Measurements from ENCODE around the gene CRYL1.

CRYL1 gene

DNA sequence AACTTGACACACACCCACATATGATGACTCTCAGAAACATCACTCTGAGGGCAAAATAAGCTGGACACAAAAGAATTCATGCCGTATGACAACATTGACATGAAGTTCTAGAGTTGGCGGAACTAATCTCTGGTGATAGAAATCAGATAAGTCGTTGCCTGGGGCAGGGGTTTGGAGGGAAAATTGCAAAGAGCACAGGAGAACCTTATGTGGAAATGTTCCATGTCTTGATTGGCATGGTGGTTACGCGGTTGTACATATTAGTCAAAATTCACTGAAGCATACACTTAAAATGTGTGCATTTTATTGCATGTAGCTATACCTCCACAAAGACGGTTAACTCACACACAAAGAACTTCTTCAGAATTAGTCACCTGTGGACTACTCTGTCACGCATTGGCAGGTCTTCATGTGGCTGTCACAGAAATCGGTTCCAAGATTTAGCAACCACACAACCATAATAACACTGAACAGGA, 155.7 kb downstream of the CRYL1 start:
- Histone ChIP-seq H3K36me3 (ENCODE audit: insufficient read depth, low read length) (no peaks in the 10 kb centered on the region), H2AFZ (ENCODE audit: low read depth, low read length) (no peak overlapping the region), H3K9me3 (ENCODE audit: low read length) (no peaks in the 10 kb centered on the region), H3K4me3 (ENCODE audit: low read length) (no peak overlapping the region), H3K4me1 (ENCODE audit: insufficient read depth, low read length) (no peaks in the 10 kb centered on the region), H3K27me3 (ENCODE audit: insufficient read depth, low read length) (peaks cover under 1% of the 10 kb centered on the region)

DNA sequence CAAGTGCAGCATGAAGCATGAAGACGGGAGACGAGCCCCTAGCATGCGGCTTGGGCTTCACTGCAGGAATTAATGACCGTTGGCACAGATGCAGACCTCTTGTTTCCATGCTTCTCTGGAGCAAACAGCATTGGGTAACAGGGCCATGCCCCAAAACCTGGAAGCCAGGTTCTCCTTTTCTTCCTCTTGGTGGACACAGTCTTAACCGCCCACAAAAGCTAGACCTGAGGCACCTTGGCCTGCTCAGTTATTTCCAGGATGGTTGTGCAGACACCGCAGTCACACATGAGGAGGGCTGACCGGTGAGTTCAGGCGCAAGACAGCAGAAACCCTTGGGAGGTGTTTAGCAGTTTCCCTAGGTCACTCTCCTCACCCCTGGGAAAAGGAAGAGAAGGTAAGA, 159.6 kb downstream of the CRYL1 start:
- H3K36me3 ChIP-seq (ENCODE audit: insufficient read depth, low read length), result no peaks in the 10 kb centered on the region
- H3K9me3 ChIP-seq (ENCODE audit: low read length), result no peaks in the 10 kb centered on the region
- H3K4me3 ChIP-seq (ENCODE audit: low read length), result no peak overlapping the region
- H3K4me1 ChIP-seq (ENCODE audit: insufficient read depth, low read length), result no peaks in the 10 kb centered on the region
- H2AFZ ChIP-seq (ENCODE audit: low read depth, low read length), result no peak overlapping the region
- peaks cover 6% of the 10 kb centered on the region for H3K27me3 ChIP-seq (ENCODE audit: insufficient read depth, low read length)

DNA sequence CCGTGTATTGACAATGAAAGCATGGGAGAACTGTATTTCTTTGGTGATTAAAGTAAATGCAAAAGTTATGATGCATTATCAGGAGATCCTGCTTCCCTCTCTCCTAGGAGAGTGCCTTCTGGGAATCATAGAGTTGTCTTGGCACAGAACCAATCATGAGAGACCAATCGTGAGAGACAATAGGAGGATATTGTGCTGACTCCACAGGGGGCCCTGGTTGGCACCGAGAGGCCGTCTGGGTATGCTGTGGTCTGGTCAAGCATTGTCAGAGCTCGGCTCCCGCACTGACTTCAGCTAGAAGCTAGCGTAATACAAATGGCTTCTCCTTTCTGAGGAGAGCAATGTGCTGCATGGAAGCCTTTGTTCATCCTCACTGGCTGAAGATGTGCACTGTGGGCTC, 162.1 kb downstream of the CRYL1 start:
- Histone ChIP-seq H3K4me1 (ENCODE audit: insufficient read depth, low read length) (no peaks in the 10 kb centered on the region), H3K4me3 (ENCODE audit: low read length) (no peak overlapping the region), H3K36me3 (ENCODE audit: insufficient read depth, low read length) (no peaks in the 10 kb centered on the region)

DNA sequence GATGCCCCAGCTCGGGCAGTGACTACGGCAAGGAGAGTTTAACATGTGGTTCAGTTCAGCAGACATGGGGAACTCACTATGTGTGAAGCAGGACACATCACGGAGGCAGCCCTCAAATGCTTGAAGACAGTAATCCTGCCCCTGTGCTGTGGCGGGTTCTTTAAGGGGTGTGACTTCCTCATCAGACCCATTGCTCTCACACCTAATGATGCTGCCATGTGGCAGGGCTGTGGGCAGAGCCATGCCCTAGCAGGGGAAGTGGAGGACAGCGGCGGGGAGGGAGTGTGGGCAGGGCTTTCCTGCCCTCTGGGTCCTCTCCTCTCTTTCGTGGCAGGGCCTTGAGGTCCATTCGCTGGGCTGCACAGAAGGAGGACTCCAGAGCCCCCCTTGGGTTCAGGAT, 162.5 kb downstream of the CRYL1 start:
- Histone ChIP-seq H3K9me3 (ENCODE audit: low read length) (no peaks in the 10 kb centered on the region), H3K4me3 (ENCODE audit: low read length) (no peak overlapping the region), H3K4me1 (ENCODE audit: insufficient read depth, low read length) (no peaks in the 10 kb centered on the region), H3K36me3 (ENCODE audit: insufficient read depth, low read length) (no peaks in the 10 kb centered on the region), H2AFZ (ENCODE audit: low read depth, low read length) (no peak overlapping the region), H3K27me3 (ENCODE audit: insufficient read depth, low read length) (peaks cover 6% of the 10 kb centered on the region)

More for the DNA sequence above, 162.1 kb downstream of the CRYL1 start:
- no peak overlapping the region for H2AFZ ChIP-seq (ENCODE audit: low read depth, low read length)
- no peaks in the 10 kb centered on the region for H3K9me3 ChIP-seq (ENCODE audit: low read length)
- peaks cover 6% of the 10 kb centered on the region for H3K27me3 ChIP-seq (ENCODE audit: insufficient read depth, low read length)

DNA sequence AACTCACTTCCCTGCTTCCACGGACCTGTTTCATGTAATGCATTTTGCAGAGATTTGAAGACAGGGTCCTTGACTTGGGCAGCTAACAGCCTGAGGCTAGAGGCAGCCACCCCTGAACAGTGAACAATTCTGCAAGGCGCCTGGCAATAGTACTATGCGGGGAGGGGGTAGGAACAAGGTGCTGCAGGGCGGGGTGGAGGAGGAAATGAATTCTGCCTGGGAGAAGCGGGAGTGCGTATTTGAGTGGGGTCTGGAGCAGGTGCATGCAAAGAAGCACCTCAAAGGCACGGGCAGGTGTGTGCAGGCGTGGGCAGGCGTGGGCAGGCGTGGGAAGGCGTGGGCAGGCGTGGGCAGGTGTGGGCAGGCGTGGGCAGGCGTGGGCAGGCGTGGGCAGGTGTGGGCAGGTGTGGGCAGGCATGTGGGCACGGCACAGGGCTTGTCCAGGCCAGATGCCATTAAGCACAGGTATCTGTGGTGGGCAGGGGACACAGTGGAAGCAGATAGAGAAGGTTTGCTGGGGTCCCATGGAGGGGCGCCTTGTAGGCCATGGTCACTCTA, 163.1 kb downstream of the CRYL1 start:
- no peak overlapping the region for H3K4me3 ChIP-seq (ENCODE audit: low read length)
- no peaks in the 10 kb centered on the region for H3K9me3 ChIP-seq (ENCODE audit: low read length)
- H2AFZ ChIP-seq (ENCODE audit: low read depth, low read length), result no peak overlapping the region
- H3K4me1 ChIP-seq (ENCODE audit: insufficient read depth, low read length), result no peaks in the 10 kb centered on the region
- H3K36me3 ChIP-seq (ENCODE audit: insufficient read depth, low read length), result no peaks in the 10 kb centered on the region
- H3K27me3 ChIP-seq (ENCODE audit: insufficient read depth, low read length), result peaks cover 6% of the 10 kb centered on the region

DNA sequence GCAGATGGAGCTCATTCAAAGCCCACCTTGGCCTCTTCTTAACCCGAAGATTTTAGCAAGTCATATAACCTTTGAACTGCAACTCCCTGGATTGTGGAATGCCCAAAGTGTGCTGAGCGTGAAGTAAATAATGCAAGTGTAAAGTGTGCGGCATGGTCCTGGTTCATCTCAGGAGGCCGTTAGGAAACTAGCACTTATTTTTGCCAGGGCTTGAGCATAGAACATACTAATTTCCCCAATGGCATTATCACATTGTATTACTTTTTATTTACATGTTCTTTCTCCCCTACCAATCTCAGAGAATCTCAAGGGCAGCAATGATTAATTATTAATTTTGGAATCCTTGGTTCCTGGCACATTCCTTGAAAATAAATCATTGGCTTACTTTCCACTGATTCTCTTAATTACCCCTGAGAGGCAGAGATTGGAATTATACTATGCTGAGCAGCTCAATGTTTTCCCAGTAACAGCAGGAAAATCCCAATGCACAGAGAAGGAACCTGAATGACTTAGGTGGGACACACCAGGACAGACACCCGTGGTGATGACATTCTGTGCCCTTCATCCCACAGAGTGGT, 164.7 kb downstream of the CRYL1 start:
- H2AFZ ChIP-seq (ENCODE audit: low read depth, low read length), result no peak overlapping the region
- H3K4me3 ChIP-seq (ENCODE audit: low read length), result no peak overlapping the region
- H3K36me3 ChIP-seq (ENCODE audit: insufficient read depth, low read length), result no peaks in the 10 kb centered on the region
- H3K4me1 ChIP-seq (ENCODE audit: insufficient read depth, low read length), result no peaks in the 10 kb centered on the region
- no peaks in the 10 kb centered on the region for H3K9me3 ChIP-seq (ENCODE audit: low read length)
- peaks cover 6% of the 10 kb centered on the region for H3K27me3 ChIP-seq (ENCODE audit: insufficient read depth, low read length)

DNA sequence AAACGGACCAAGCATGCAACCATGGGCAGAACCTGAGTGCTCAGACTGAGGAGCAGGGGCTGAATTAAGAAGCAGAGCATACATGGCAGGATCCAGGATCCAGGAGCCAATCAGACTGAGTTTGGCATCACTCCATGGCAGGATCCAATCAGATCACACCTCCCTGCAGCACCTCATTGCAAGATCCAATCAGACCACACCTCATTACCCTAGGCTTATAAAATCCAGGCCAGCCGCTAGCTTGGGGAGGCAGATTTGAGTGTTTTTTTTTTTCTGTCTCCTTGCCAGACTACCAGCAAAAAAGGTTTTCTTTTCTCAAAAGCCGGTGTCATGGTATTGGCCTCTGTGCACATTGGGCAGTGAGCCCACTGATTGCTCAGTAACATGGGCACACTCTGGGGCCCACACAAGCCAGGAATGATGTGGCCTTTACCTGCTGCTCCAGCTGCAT, 165.6 kb downstream of the CRYL1 start:
- H3K4me1 ChIP-seq (ENCODE audit: insufficient read depth, low read length), result no peaks in the 10 kb centered on the region
- H3K27me3 ChIP-seq (ENCODE audit: insufficient read depth, low read length), result peaks cover 6% of the 10 kb centered on the region
- no peak overlapping the region for H3K4me3 ChIP-seq (ENCODE audit: low read length)
- H2AFZ ChIP-seq (ENCODE audit: low read depth, low read length), result no peak overlapping the region
- no peaks in the 10 kb centered on the region for H3K36me3 ChIP-seq (ENCODE audit: insufficient read depth, low read length)
- no peaks in the 10 kb centered on the region for H3K9me3 ChIP-seq (ENCODE audit: low read length)

DNA sequence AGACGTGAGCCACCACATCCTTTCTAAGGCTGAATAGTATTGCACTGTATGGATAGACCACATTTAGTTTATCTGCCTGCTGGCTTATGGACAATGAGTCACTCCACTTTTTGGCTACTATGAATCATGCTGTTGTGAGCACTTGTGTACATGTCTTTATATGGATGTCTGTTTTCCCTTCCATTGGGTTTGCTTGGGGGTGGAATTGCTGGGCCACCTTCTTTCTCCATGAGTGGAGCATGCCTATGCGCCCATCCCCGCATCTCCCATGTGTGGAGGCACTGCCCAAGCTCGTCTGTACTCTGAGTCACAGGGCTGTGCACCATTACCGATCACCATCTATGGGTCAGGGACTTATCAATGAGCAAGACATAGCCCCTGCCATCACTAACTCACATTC, 166.3 kb downstream of the CRYL1 start:
- H2AFZ ChIP-seq (ENCODE audit: low read depth, low read length), result no peak overlapping the region
- peaks cover 2% of the 10 kb centered on the region for H3K27me3 ChIP-seq (ENCODE audit: insufficient read depth, low read length)
- no peak overlapping the region for H3K4me3 ChIP-seq (ENCODE audit: low read length)
- no peaks in the 10 kb centered on the region for H3K9me3 ChIP-seq (ENCODE audit: low read length)
- H3K36me3 ChIP-seq (ENCODE audit: insufficient read depth, low read length), result no peaks in the 10 kb centered on the region
- no peaks in the 10 kb centered on the region for H3K4me1 ChIP-seq (ENCODE audit: insufficient read depth, low read length)

DNA sequence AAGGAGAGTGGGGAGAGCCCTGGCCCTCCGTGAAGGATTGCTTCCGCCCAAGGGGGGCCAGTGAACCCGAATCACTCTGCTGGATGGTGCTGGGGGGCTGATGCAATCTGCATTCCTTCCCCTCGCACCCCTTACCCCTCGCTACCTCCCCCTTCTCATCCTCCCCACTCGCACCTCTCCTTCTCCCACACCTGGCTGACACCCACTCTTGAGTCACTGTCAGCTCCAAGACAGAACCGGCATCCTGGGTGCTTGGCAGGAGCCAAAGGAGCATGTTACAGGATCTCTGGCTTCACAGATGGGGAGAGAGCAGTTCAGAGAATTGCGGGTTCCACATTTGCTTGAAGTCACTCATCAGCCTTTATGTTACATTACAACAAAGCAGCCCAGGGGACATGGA, 167.6 kb downstream of the CRYL1 start:
- Histone ChIP-seq H3K27me3 (ENCODE audit: insufficient read depth, low read length) (peaks cover 2% of the 10 kb centered on the region), H2AFZ (ENCODE audit: low read depth, low read length) (no peak overlapping the region), H3K36me3 (ENCODE audit: insufficient read depth, low read length) (no peaks in the 10 kb centered on the region), H3K4me1 (ENCODE audit: insufficient read depth, low read length) (no peaks in the 10 kb centered on the region), H3K4me3 (ENCODE audit: low read length) (no peak overlapping the region), H3K9me3 (ENCODE audit: low read length) (no peaks in the 10 kb centered on the region)

DNA sequence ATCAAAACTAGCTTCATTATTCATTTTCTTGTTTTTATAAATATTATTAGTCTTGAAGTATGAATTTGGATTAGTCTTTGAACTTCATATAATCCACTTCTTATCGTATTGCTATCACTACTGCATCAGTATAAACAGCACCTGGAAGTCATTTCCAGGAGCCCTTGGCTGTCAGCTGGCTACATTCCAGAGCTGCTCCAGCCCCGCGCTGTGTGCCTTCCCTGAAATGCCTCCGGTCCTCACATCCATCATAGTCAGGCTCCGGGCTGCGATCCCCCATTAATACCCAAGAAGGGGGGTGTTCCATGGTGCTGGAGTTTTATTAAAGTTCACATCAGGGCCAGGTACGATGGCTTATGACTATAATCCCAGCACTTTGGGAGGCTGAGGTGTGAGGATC, 169.2 kb downstream of the CRYL1 start:
- Histone ChIP-seq H3K4me1 (ENCODE audit: insufficient read depth, low read length) (no peaks in the 10 kb centered on the region), H3K27me3 (ENCODE audit: insufficient read depth, low read length) (peaks cover 2% of the 10 kb centered on the region), H3K36me3 (ENCODE audit: insufficient read depth, low read length) (no peaks in the 10 kb centered on the region), H3K4me3 (ENCODE audit: low read length) (no peak overlapping the region), H3K9me3 (ENCODE audit: low read length) (no peaks in the 10 kb centered on the region), H2AFZ (ENCODE audit: low read depth, low read length) (no peak overlapping the region)

DNA sequence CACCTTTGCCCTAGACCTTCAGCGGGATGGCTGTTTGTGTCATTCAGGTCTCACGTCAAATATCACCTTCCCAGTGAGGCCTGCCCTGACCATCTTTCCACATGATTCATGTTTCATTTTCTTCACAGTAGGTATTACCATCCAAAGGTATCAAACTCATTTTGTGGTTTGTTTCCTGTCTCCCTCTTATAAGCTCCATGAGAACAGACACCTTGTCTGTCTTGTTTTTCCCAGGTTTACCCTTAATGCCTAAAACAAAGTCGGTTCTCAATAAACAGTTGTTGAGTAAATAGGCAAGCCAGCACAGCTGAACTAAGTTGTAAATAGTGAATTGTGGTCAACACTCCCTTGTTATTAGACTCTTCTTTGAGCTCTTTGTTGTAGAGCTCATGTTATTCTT, 170.9 kb downstream of the CRYL1 start:
- no peaks in the 10 kb centered on the region for H3K4me1 ChIP-seq (ENCODE audit: insufficient read depth, low read length)

DNA sequence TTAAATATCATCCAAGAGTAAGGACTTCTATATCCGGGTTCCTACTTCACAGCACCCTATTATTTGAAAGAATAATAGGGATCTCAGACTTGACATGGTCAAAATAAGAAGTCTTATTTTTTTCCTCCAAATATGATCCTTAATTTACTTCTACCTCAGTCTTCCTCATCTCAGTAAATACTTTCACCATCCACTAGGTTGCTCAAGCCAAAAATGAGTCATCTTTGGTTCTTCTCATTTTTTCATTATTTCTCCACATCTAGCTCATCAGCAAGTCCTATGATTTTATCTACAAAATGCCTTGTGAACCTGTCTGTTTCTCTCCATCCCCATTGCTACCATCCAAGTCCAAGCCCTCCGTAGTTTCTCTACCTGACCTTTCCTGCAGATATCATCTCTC, 171.7 kb downstream of the CRYL1 start:
- Histone ChIP-seq H3K27me3 (ENCODE audit: insufficient read depth, low read length) (no peaks in the 10 kb centered on the region), H3K9me3 (ENCODE audit: low read length) (no peaks in the 10 kb centered on the region), H3K36me3 (ENCODE audit: insufficient read depth, low read length) (no peaks in the 10 kb centered on the region), H3K4me1 (ENCODE audit: insufficient read depth, low read length) (no peaks in the 10 kb centered on the region), H2AFZ (ENCODE audit: low read depth, low read length) (no peak overlapping the region), H3K4me3 (ENCODE audit: low read length) (no peak overlapping the region)

More for the DNA sequence above, 170.9 kb downstream of the CRYL1 start:
- Histone ChIP-seq H3K27me3 (ENCODE audit: insufficient read depth, low read length) (no peaks in the 10 kb centered on the region), H3K4me3 (ENCODE audit: low read length) (no peak overlapping the region), H3K36me3 (ENCODE audit: insufficient read depth, low read length) (no peaks in the 10 kb centered on the region), H2AFZ (ENCODE audit: low read depth, low read length) (no peak overlapping the region), H3K9me3 (ENCODE audit: low read length) (no peaks in the 10 kb centered on the region)

Measured in neuron (in vitro differentiated cells).